Activated T-cell treated with anti-CD3 and anti-CD28 coated beads, Interleukin-2, amount 50 U/mL, for 24 hours (primary cell): ENCODE measurements around the gene SIL1.

Experiments
- DNase-seq: peaks from one replicate; pipeline ENCODE4 v3.0.0-alpha.2; 2020
- H3K27ac Mint-ChIP-seq: 2 replicates; pipeline ENCODE4 v1.8.0; 2020; ENCODE audit warnings: mild to moderate bottlenecking, mixed read lengths
- H3K27me3 Mint-ChIP-seq: 2 replicates; pipeline ENCODE4 v1.8.0; 2020; ENCODE audit warnings: mixed read lengths
- H3K36me3 Mint-ChIP-seq: 2 replicates; pipeline ENCODE4 v1.8.0; 2020; ENCODE audit warnings: low read depth, mixed read lengths
- H3K4me1 Mint-ChIP-seq: 2 replicates; pipeline ENCODE4 v1.8.0; 2020; ENCODE audit warnings: low read depth, mixed read lengths
- H3K4me3 Mint-ChIP-seq: 2 replicates; pipeline ENCODE4 v1.8.0; 2020; ENCODE audit warnings: mild to moderate bottlenecking, moderate library complexity, mixed read lengths
- H3K9me3 Mint-ChIP-seq: 2 replicates; pipeline ENCODE4 v1.8.0; 2020; ENCODE audit warnings: mixed read lengths

The SIL1 gene

GRCh38 chr5:138955671-138956295, 242.4 kb downstream of the SIL1 start:
- DNase-seq = no peak
- H3K27ac Mint-ChIP-seq = no peak overlapping the region
- H3K4me3 Mint-ChIP-seq = no peak overlapping the region
- H3K9me3 Mint-ChIP-seq = no peaks in the 10 kb centered on the region
- H3K4me1 Mint-ChIP-seq = peaks cover 16% of the 10 kb centered on the region
- no peaks in the 10 kb centered on the region for H3K27me3 Mint-ChIP-seq
- H3K36me3 Mint-ChIP-seq = peaks cover 11% of the 10 kb centered on the region

- no peaks in the 10 kb centered on the region for H3K9me3 Mint-ChIP-seq
- H3K27me3 Mint-ChIP-seq = no peaks in the 10 kb centered on the region
- peaks cover 11% of the 10 kb centered on the region for H3K36me3 Mint-ChIP-seq
Observed at GRCh38 chr5:138955013-138955660, 243.0 kb downstream of the SIL1 start.

GRCh38 chr5:138954257-138955012, 243.7 kb downstream of the SIL1 start:
- Mint-ChIP-seq H3K27ac (no peak overlapping the region), H3K4me1 (peaks cover 16% of the 10 kb centered on the region), H3K36me3 (peaks cover 11% of the 10 kb centered on the region), H3K9me3 (no peaks in the 10 kb centered on the region), H3K4me3 (no peak overlapping the region), H3K27me3 (no peaks in the 10 kb centered on the region)
- no peak for DNase-seq

More at GRCh38 chr5:138955013-138955660, 243.0 kb downstream of the SIL1 start:
- DNase-seq = no peak
- H3K4me1 Mint-ChIP-seq = peaks cover 16% of the 10 kb centered on the region
- no peak overlapping the region for H3K4me3 Mint-ChIP-seq
- H3K27ac Mint-ChIP-seq = no peak overlapping the region

- Mint-ChIP-seq H3K27ac (no peak overlapping the region), H3K36me3 (peaks cover 11% of the 10 kb centered on the region), H3K4me1 (peaks cover 16% of the 10 kb centered on the region), H3K4me3 (no peak overlapping the region), H3K9me3 (no peaks in the 10 kb centered on the region), H3K27me3 (no peaks in the 10 kb centered on the region)
- DNase-seq = peak; percentile 38
Observed at GRCh38 chr5:138953387-138954256, 244.5 kb downstream of the SIL1 start.

- H3K4me1 Mint-ChIP-seq = peaks cover 16% of the 10 kb centered on the region
- no peak for DNase-seq
- H3K27me3 Mint-ChIP-seq = no peaks in the 10 kb centered on the region
- H3K27ac Mint-ChIP-seq = peak overlapping the region; percentile 34
- peaks cover 11% of the 10 kb centered on the region for H3K36me3 Mint-ChIP-seq
- H3K4me3 Mint-ChIP-seq = no peak overlapping the region
- no peaks in the 10 kb centered on the region for H3K9me3 Mint-ChIP-seq
Observed at GRCh38 chr5:138952962-138953361, 245.2 kb downstream of the SIL1 start.

GRCh38 chr5:138951986-138952735, 246.0 kb downstream of the SIL1 start:
- no peak overlapping the region for H3K27ac Mint-ChIP-seq
- H3K4me1 Mint-ChIP-seq = peaks cover 16% of the 10 kb centered on the region
- no peaks in the 10 kb centered on the region for H3K9me3 Mint-ChIP-seq
- no peak for DNase-seq
- no peak overlapping the region for H3K4me3 Mint-ChIP-seq
- H3K27me3 Mint-ChIP-seq = no peaks in the 10 kb centered on the region
- peaks cover 19% of the 10 kb centered on the region for H3K36me3 Mint-ChIP-seq

GRCh38 chr5:138951091-138951985, 246.8 kb downstream of the SIL1 start:
- peaks cover 21% of the 10 kb centered on the region for H3K36me3 Mint-ChIP-seq

GRCh38 chr5:138950421-138951031, 247.6 kb downstream of the SIL1 start:
- no peak overlapping the region for H3K27ac Mint-ChIP-seq
- peaks cover 17% of the 10 kb centered on the region for H3K36me3 Mint-ChIP-seq
- H3K9me3 Mint-ChIP-seq = no peaks in the 10 kb centered on the region
- peak; percentile 22 for DNase-seq
- no peaks in the 10 kb centered on the region for H3K27me3 Mint-ChIP-seq
- no peak overlapping the region for H3K4me3 Mint-ChIP-seq
- peaks cover 16% of the 10 kb centered on the region for H3K4me1 Mint-ChIP-seq

More at GRCh38 chr5:138951091-138951985, 246.8 kb downstream of the SIL1 start:
- DNase-seq = peak; percentile 20
- no peak overlapping the region for H3K27ac Mint-ChIP-seq
- no peaks in the 10 kb centered on the region for H3K9me3 Mint-ChIP-seq
- H3K4me3 Mint-ChIP-seq = no peak overlapping the region
- peaks cover 16% of the 10 kb centered on the region for H3K4me1 Mint-ChIP-seq
- no peaks in the 10 kb centered on the region for H3K27me3 Mint-ChIP-seq

- peaks cover 13% of the 10 kb centered on the region for H3K36me3 Mint-ChIP-seq
- no peaks in the 10 kb centered on the region for H3K27me3 Mint-ChIP-seq
- DNase-seq = peak; percentile 12
- no peak overlapping the region for H3K4me3 Mint-ChIP-seq
- H3K27ac Mint-ChIP-seq = no peak overlapping the region
- H3K9me3 Mint-ChIP-seq = no peaks in the 10 kb centered on the region
- peaks cover 16% of the 10 kb centered on the region for H3K4me1 Mint-ChIP-seq
Observed at GRCh38 chr5:138949988-138950387, 248.2 kb downstream of the SIL1 start.

- Mint-ChIP-seq H3K4me3 (no peak overlapping the region), H3K27ac (no peak overlapping the region), H3K4me1 (peaks cover 16% of the 10 kb centered on the region), H3K36me3 (peaks cover 12% of the 10 kb centered on the region), H3K9me3 (no peaks in the 10 kb centered on the region), H3K27me3 (no peaks in the 10 kb centered on the region)
- no peak for DNase-seq
Observed at GRCh38 chr5:138949223-138949574, 249.0 kb downstream of the SIL1 start.

GRCh38 chr5:138948471-138949222, 249.5 kb downstream of the SIL1 start:
- no peak for DNase-seq
- Mint-ChIP-seq H3K36me3 (peaks cover 13% of the 10 kb centered on the region), H3K27ac (no peak overlapping the region), H3K9me3 (no peaks in the 10 kb centered on the region), H3K4me3 (no peak overlapping the region), H3K27me3 (no peaks in the 10 kb centered on the region), H3K4me1 (peaks cover 11% of the 10 kb centered on the region)

GRCh38 chr5:138947780-138948179, 250.4 kb downstream of the SIL1 start:
- Mint-ChIP-seq H3K27ac (no peak overlapping the region), H3K36me3 (peaks cover 19% of the 10 kb centered on the region), H3K4me3 (no peak overlapping the region), H3K4me1 (peaks cover 2% of the 10 kb centered on the region), H3K9me3 (no peaks in the 10 kb centered on the region), H3K27me3 (no peaks in the 10 kb centered on the region)
- no peak for DNase-seq
